Measurements from ENCODE around the gene DPF3.

Gene DPF3

DNA sequence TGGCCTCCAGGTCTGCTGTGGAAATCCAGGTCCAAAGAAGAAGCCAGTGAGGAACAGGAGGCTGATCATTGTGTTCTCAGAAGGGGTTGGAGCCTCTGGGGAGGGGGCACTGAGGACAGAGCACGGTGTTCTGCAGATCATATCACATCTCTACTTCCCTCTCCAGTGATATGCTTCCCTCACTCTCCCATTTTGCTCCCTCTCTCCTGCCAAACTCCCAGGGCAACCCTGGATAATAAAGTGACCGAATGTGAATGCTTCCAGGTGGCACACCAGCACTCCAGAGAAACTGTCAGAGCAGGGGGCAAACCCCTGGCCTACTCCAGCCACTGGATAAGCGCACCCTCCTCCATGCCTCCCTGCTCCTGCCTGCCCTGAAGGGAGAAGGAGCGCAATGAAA lies 57.8 kb downstream of the DPF3 start:
- no peak for DNase-seq

GRCh38 chr14:72833174-72833573 lies 60.7 kb downstream of the DPF3 start:
- no peak for DNase-seq

GRCh38 chr14:72830786-72831594 lies 62.9 kb downstream of the DPF3 start:
- no peak for DNase-seq

GRCh38 chr14:72830356-72830755 lies 63.5 kb downstream of the DPF3 start:
- DNase-seq: no peak

GRCh38 chr14:72828604-72829003 lies 65.3 kb downstream of the DPF3 start:
- DNase-seq: no peak

- no peak for DNase-seq
Observed at GRCh38 chr14:72826039-72826438, 67.9 kb downstream of the DPF3 start.

DNA sequence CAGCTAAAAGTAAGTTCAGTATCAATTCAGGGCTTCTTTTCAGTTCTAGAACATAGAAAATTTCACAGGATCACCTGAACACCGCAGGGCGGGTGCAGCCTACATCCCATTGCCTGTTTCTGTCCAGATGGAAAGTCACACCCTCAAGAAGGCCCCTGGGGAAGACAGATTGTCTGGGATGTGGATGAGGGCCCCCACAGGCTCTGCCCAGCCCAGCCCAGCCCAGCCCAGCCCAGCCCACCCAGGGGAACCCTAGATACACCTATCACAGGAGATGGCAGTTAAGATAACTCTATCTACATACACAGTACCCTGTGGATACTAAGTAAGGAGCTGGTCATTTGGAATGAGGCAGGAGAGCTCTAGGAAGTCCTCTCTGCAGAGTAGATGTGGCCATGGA lies 68.4 kb downstream of the DPF3 start:
- DNase-seq: no peak

- DNase-seq: no peak
Observed at GRCh38 chr14:72824051-72824450, 69.8 kb downstream of the DPF3 start.

DNA sequence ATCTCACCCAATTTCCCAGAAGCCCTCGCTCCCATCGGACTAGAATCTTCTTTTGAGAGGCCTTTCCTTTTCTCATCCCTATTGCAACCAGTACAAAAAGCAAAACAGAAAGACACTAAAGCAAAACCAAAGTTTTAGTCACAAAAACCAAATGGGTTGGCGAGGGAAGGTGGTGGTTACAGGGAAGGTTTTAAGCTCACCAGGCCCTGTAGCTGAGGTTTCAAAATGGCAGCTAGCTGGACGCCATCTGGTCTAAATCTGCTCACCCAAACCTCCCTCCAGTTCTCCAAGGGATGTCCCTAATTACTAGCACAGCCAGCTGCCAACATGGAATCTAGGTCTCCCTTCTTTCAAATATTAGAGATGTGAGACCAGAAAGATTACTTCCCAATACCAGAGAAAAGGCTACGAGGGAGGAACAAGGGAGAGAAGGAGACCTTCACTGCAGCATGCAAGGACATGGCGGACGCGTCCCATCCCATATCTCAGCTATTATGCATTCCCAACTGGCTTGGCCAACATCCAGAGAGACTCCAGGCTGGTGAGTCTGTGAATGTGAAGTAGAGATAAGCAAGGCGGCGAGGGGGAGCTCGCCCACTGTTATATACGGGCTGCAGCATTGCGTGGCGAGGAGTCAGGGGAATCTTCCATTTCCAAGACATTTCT lies 70.8 kb downstream of the DPF3 start:
- DNase-seq: no peak

GRCh38 chr14:72818998-72819397 lies 74.9 kb downstream of the DPF3 start:
- no peak for DNase-seq

GRCh38 chr14:72816287-72816686 lies 77.6 kb downstream of the DPF3 start:
- no peak for DNase-seq

GRCh38 chr14:72815430-72815829 lies 78.5 kb downstream of the DPF3 start:
- DNase-seq: no peak

- no peak for DNase-seq
Observed at GRCh38 chr14:72812292-72812851, 81.5 kb downstream of the DPF3 start.

GRCh38 chr14:72810201-72810600 lies 83.7 kb downstream of the DPF3 start:
- DNase-seq: peak in 2 of 5 donors; percentile 14 to 79

DNA sequence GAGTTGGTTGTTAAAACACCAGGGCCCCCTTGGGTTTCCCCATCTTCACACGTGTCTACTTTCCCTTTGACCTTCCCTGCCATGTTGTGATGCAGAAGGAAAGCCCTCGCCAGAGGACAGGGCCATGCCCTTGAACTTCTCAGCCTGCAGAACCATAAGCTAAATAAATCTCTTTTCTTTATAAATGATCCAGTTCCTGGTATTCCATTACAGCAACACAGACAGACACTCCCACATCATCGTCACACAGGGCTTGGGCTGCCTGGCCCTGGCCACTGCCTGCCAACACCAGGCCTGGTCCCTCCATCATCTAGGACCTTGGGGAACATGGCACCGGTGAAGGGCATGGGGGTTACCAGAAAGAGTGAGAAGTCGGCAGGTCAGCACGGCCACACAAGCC lies 84.8 kb downstream of the DPF3 start:
- DNase-seq: no peak

DNA sequence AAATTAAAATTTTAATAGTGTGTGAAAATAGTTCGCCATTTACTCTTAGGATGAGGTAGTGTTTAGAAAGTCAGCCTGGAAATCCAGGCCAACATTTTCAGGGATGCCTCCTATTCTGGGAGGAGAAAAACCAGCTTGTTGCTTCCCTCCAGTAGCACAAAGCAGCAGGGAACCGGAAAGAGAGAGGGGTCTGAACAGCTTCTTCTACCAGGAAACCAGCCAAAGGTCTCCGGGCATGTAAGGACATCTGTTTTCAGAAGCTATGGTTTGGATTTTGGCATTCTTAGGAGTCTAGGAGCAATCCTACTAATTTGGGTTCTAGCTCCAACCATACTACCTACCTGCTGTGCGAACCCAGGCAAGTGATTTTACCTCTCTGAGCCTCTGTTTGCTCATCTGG lies 85.3 kb downstream of the DPF3 start:
- no peak for DNase-seq

DNA sequence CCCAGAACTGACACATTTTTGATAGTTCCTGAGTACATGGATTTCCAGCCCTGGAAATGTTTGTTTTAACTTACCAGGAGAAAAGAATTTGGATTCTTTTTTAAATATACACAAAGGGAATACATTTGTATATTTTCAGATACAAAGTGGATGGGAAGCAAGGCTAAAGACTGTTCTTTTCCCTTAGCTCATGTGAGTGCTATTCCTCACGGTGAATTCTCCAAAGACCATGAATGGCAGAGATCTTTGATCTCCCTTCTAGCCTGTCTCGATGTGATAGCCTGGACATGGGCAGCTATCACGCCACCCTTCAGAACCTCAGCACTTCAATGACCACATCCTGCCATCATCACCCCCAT lies 91.3 kb downstream of the DPF3 start:
- no peak for DNase-seq

- DNase-seq: no peak
Observed at GRCh38 chr14:72801836-72802587, 91.9 kb downstream of the DPF3 start.

DNA sequence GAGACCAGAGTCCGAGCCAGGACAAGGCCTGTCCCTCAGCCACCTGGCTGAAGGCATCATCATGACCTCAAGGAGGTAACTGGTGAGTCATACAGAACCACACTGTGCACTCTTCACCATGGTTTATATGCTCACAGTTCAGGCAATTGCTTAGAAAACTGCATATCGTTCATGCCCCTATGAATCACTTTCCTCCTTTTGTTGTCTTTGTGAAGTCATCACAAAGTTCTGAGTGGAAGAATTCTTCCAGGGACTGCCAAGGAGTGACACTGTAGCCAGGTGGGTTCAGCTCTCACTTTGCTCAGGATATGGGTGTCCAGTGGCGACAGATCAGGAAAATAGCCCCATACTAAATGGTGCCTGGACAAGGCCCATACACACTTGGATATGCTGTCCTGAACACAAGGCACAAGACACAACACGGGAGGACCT lies 92.5 kb downstream of the DPF3 start:
- DNase-seq: peak in 1 of 5 donors; percentile 10

- DNase-seq: no peak
Observed at GRCh38 chr14:72800848-72801370, 93.0 kb downstream of the DPF3 start.

DNA sequence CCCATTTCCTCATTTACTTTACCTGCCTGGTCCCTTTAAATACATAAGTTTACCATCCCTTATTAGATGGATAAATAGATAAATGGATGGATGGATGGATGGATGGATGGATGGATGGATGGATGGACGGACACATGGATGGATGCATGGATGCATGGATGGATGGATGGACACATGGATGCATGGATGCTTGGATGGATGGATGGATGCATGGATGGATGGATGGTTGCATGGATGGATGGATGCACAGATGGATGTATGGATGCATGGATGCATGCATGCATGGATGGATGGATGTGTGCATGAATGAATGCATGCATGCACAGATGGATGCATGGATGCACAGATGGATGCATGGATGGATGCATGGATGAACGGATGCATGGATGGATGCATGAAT lies 93.6 kb downstream of the DPF3 start:
- no peak for DNase-seq

GRCh38 chr14:72796935-72797334 lies 97.0 kb downstream of the DPF3 start:
- no peak for DNase-seq
